AG04449 (cell line): ENCODE data around the gene NAALADL2.

ENCODE experiments used
- CTCF ChIA-PET: fragments of 350-600 bp; formaldehyde crosslinking; extraction: SDS; loops from one replicate; lab custom pipeline; 2021; ENCODE audit warnings: antibody characterized with exemption; lab: Yijun Ruan, JAX
- POLR2A ChIA-PET: fragments of 400-600, 350-600 bp; formaldehyde crosslinking; extraction: SDS; loops from one replicate; lab custom pipeline; 2020; ENCODE audit warnings: antibody characterized with exemption, inconsistent platforms; lab: Yijun Ruan, JAX
- DNase-seq: peaks from one replicate; pipeline ENCODE4 v3.0.0-alpha.2; 2010; ENCODE audit warnings: low read depth, low spot score
- H3K4me3 ChIP-seq: 2 replicates; pipeline ENCODE4 v1.5.1; 2011; ENCODE audit warnings: low read depth, mild to moderate bottlenecking, control low read depth, low read length
- CTCF ChIP-seq: IDR thresholded peaks from one replicate; pipeline ENCODE4 v1.5.1; 2011; ENCODE audit warnings: mild to moderate bottlenecking, moderate library complexity, low read length, control low read depth, inconsistent platforms; ENCODE audit not compliant: insufficient read depth; ENCODE audit errors: missing control alignments

Gene NAALADL2

GRCh38 chr3:175580318-175580717 lies 721.2 kb downstream of the NAALADL2 start:
- no peak overlapping the region for H3K4me3 ChIP-seq
- POLR2A ChIA-PET: no interaction called here
- TF ChIP-seq CTCF: no peak
- DNase-seq: no peak
- CTCF ChIA-PET: no interaction called here

- no peak overlapping the region for H3K4me3 ChIP-seq
- DNase-seq: no peak
- ChIA-PET CTCF (no interaction called here), POLR2A (interaction anchor here (0.6 kb wide), 2 partner anchors 9 to 292 kb away, joined by 3 read pairs; no protein-coding TSS in a partner anchor)
- TF ChIP-seq CTCF: no peak
Measured at GRCh38 chr3:175585898-175586297, 726.8 kb downstream of the NAALADL2 start.

- DNase-seq: no peak
- POLR2A ChIA-PET: no interaction called here
- CTCF ChIA-PET: no interaction called here
- H3K4me3 ChIP-seq: no peak overlapping the region
- no peak for TF ChIP-seq CTCF
Measured at GRCh38 chr3:175590745-175591144, 731.6 kb downstream of the NAALADL2 start.

- ChIA-PET POLR2A (no interaction called here), CTCF (no interaction called here)
- H3K4me3 ChIP-seq: no peak overlapping the region
- TF ChIP-seq CTCF: no peak
- no peak for DNase-seq
Measured at GRCh38 chr3:175591375-175591774, 732.2 kb downstream of the NAALADL2 start.

GRCh38 chr3:175593331-175593730 lies 734.2 kb downstream of the NAALADL2 start:
- no peak for TF ChIP-seq CTCF
- CTCF ChIA-PET: no interaction called here
- DNase-seq: no peak
- no peak overlapping the region for H3K4me3 ChIP-seq
- POLR2A ChIA-PET: no interaction called here

- ChIA-PET CTCF (no interaction called here), POLR2A (no interaction called here)
- TF ChIP-seq CTCF: no peak
- no peak overlapping the region for H3K4me3 ChIP-seq
- DNase-seq: no peak
Measured at GRCh38 chr3:175598740-175599139, 739.6 kb downstream of the NAALADL2 start.
